ENCODE results near the gene MTFMT. TPM values are rescaled to one million over a fixed set of nuclear protein-coding genes. Genes with fewer than 3 reads are reported as not detected.

The MTFMT gene
- total and polyA plus RNA-seq, 2 of the 13 experiments (the other 11 are each of a cell fraction or from before 2014, with no cell fraction given): 9.9 to 23.2 TPM

GRCh38 chr15:65006876-65007275 is 22.6 kb downstream of the MTFMT start (continued):
- TF ChIP-seq TFDP1 (CRISPR knock-in tag; IDR thresholded peaks at IDR 0.05; ENCODE audit: borderline replicate concordance) (no peak), ZKSCAN1 (IDR thresholded peaks at IDR 0.05; ENCODE audit: low read length) (no peak), ZNF577 (CRISPR knock-in tag; IDR thresholded peaks at IDR 0.05; ENCODE audit: borderline replicate concordance, low read depth) (no peak), ELK4 (CRISPR knock-in tag; IDR thresholded peaks at IDR 0.05; ENCODE audit: borderline replicate concordance) (no peak), ZNF510 (CRISPR knock-in tag; IDR thresholded peaks at IDR 0.05; ENCODE audit: low read depth) (no peak), ZNF770 (CRISPR knock-in tag; IDR thresholded peaks at IDR 0.05) (no peak), ZBTB40 (IDR thresholded peaks at IDR 0.05) (no peak), ZBTB40 (CRISPR knock-in tag; IDR thresholded peaks at IDR 0.05) (no peak)
